GM12892 (cell line): ENCODE results near the gene RFNG.

Experiments
- POLR2A ChIP-seq: IDR thresholded peaks from 2 replicates; pipeline ENCODE4 v1.6.1; 2011; ENCODE audit warnings: low read depth, low read length, control low read depth
- TAF1 ChIP-seq: IDR thresholded peaks from 2 replicates; pipeline ENCODE4 v1.6.1; 2011; ENCODE audit warnings: low read depth, mild to moderate bottlenecking, control low read depth, low read length, borderline replicate concordance

- TF ChIP-seq POLR2A (no peak), TAF1 (no peak)
Measured at GRCh38 chr17:82064433-82065192, 13.0 kb upstream of the RFNG start.
